GM12874 (cell line): Measurements from ENCODE around the gene TSFM.

Source experiments
- TF ChIP-seq, protein P1 (sequence below): IDR thresholded peaks from 2 replicates; pipeline ENCODE4 v1.5.1; 2011; ENCODE audit warnings: low read depth, mild to moderate bottlenecking, control low read depth, low read length, moderate library complexity; ENCODE audit not compliant: insufficient read depth

The TSFM gene

DNA sequence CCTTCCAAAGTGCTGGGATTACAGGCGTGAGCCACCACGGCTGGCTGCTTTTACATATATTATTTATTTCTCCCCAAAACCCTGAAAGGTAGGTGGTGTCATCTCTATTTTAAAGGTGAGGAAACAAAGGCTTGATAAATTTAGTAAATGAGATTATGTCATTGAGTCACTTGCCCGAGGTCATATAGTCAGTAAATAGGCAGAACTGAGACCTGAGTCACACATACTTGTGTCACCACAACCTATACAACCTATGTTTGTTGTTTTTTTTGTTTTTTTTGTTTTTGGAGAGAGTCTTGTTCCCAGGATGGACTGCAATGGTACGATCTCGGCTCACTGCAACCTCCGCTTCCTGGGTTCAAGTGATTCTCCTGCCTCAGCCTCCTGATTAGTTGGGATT is 12.8 kb downstream of the TSFM start:
- TF ChIP-seq, protein P1, sequence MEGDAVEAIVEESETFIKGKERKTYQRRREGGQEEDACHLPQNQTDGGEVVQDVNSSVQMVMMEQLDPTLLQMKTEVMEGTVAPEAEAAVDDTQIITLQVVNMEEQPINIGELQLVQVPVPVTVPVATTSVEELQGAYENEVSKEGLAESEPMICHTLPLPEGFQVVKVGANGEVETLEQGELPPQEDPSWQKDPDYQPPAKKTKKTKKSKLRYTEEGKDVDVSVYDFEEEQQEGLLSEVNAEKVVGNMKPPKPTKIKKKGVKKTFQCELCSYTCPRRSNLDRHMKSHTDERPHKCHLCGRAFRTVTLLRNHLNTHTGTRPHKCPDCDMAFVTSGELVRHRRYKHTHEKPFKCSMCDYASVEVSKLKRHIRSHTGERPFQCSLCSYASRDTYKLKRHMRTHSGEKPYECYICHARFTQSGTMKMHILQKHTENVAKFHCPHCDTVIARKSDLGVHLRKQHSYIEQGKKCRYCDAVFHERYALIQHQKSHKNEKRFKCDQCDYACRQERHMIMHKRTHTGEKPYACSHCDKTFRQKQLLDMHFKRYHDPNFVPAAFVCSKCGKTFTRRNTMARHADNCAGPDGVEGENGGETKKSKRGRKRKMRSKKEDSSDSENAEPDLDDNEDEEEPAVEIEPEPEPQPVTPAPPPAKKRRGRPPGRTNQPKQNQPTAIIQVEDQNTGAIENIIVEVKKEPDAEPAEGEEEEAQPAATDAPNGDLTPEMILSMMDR: no peak

DNA sequence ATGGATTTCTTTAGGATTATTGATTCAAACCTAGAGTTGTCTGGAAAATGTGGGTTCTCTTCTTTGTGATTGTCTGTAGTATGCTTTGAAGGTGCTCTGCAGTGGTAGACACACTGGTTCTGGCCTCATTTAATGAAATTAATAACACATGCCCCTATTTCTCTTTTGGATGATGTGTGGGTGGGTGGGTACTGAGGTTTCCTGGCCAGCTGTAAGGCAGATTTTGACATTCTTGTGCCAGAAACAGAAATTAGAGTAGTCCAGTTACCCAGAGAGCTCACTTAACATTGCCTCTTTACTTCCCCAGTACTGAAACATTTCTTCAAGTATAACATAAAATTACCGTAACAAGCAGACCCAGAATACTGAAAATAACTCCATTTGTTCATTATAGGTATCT is 14.4 kb downstream of the TSFM start:
- TF ChIP-seq, protein P1: no peak

DNA sequence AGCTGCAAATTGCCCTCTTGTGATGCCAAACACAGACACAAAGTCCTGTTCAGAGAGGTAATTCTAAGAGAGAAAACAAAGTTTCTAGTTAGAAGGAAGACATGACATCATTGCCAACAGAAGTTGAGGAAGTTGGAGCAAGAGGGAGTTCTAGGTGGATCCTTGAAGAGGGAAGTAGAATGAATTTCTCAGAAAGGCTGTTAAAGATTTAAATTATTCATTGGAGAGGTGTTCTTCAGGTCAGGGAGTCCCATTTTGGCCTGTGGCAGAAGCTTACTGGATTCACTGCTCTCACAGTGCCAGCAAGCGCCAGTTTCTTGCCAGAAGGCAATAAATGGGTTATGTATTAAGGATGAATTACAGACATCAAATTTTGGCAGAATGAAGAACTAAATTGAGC is 15.3 kb downstream of the TSFM start:
- TF ChIP-seq, protein P1: no peak

- TF ChIP-seq, protein P1: no peak
These were observed 18.4 kb downstream of the TSFM start for GRCh38 chr12:57800965-57801364.

GRCh38 chr12:57802607-57803006 is 20.0 kb downstream of the TSFM start:
- TF ChIP-seq, protein P1: no peak

DNA sequence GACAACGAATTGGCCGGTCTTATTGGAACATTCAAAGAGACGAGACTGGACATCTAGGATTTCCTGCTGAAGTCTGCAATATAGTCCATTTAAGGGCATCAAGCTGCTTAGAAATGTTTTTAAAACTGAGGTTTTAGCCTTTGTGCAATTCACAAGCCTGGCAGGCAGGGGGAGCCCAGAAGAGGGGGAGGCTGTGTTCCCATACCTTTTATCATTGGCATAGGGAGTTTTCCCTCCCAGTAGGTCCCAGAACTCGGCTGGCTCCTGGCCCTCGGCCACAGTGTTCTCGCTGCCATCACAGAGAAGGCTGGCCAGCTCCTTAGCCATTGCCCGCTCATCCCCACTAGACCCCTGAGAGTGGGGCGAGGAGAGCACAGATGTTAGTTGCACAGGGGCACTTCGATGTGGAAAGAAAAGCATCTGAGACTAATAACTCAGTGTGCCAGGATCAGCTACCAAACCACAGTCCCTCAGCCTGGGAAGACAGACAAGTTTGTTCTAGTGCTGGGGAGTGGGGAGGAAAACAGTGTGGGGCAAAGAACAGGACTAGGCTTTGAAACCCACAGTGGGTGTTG is 20.8 kb downstream of the TSFM start:
- TF ChIP-seq, protein P1: peak; percentile 73

DNA sequence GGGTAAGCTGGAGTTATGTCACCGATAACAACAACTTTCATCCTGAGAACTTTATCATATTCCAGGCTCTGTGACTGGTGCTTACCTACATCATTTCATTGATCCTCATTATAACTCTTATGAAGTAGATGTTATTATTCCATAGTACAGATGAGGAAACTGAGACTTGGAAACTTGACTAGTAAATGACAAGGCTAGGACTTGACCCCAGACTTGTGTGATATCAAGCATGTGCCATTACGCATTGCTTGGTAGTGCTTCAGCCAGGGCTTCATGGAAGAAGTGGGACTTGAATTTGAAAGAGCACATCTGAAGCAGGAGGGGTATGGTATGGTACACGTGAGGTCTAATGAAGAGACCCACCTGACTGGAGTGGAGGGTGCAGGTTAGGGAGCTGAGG is 24.1 kb downstream of the TSFM start:
- TF ChIP-seq, protein P1: no peak

- TF ChIP-seq, protein P1: no peak
These were observed 24.7 kb downstream of the TSFM start for GRCh38 chr12:57807285-57807684.
